Endothelial cell of umbilical vein (primary cell): ENCODE results near the gene CDK6. TPM values are rescaled to one million over a fixed set of nuclear protein-coding genes. Genes with fewer than 3 reads are reported as not detected.

Experiments used
- BruUV-seq: library from RNA; stranded (reverse); fragments of 400-500 nt; replicated peaks from 2 replicates; lab custom pipeline; 2021; lab: Mats Ljungman, UMichigan
- CTCF ChIA-PET: fragments of 300-600, 350-600 bp; sonication (Branson Sonifier 250); formaldehyde crosslinking; loops from one replicate; lab custom pipeline; 2021; ENCODE audit warnings: antibody characterized with exemption, inconsistent platforms; lab: Charles Lee
- POLR2A ChIA-PET: fragments of 300-600, 350-600 bp; sonication (Branson Sonifier 250); formaldehyde crosslinking; loops from one replicate; lab custom pipeline; 2021; ENCODE audit warnings: antibody characterized with exemption, inconsistent platforms; lab: Charles Lee
- DNase-seq: peaks from one replicate; pipeline ENCODE4 v3.0.0-alpha.2; 2011; ENCODE audit warnings: low read depth, low spot score
- FAIRE-seq: peaks from 2 replicates; lab custom pipeline; 2011; peaks lifted over from hg19 to GRCh38; lab: Jason Lieb, UNC
- H2AFZ ChIP-seq: 2 replicates; pipeline ENCODE4 v1.6.0; 2012; ENCODE audit warnings: low read depth, low read length, control low read depth, inconsistent platforms
- H3K27ac ChIP-seq: 2 replicates; pipeline ENCODE4 v1.5.1; 2011; ENCODE audit warnings: low read depth, mild to moderate bottlenecking, control low read depth, low read length, moderate library complexity; ENCODE audit not compliant: insufficient read depth
- H3K27me3 ChIP-seq, 2 experiments: 2 replicates each; pipeline versions ENCODE4 v1.6.0 to v1.6.1; 2011; ENCODE audit warnings: low read length in 2 of 2, mixed read lengths in 1 of 2; ENCODE audit not compliant: control insufficient read depth in 2 of 2, insufficient read depth in 2 of 2
- H3K36me3 ChIP-seq, 2 experiments: 2 replicates in 1 of 2; 3 replicates in 1 of 2; pipeline ENCODE4 v1.5.1; 2011; ENCODE audit warnings: low read length in 2 of 2, mild to moderate bottlenecking in 1 of 2, moderate library complexity in 1 of 2; ENCODE audit not compliant: control insufficient read depth in 2 of 2, insufficient read depth in 2 of 2; ENCODE audit errors: extremely low read depth in 1 of 2
- H3K4me1 ChIP-seq: 3 replicates; pipeline ENCODE4 v1.5.1; 2011; ENCODE audit warnings: mild to moderate bottlenecking, low read length; ENCODE audit not compliant: control insufficient read depth, insufficient read depth; ENCODE audit errors: extremely low read depth
- H3K4me2 ChIP-seq: 2 replicates; pipeline ENCODE4 v1.6.1; 2011; ENCODE audit warnings: low read length, control low read depth, mixed read lengths; ENCODE audit not compliant: insufficient read depth
- H3K4me3 ChIP-seq, 3 experiments: fragments of 200-600 bp in 1 of 3; sonication (generic), shearing (Covaris generic) in 1 of 3; replicated peaks in 1 of 3; 2 replicates each; pipeline ENCODE4 v1.5.1; 2011 to 2016; ENCODE audit warnings: control low read depth in 3 of 3, low read length in 3 of 3, mild to moderate bottlenecking in 2 of 3, inconsistent platforms in 1 of 3, low read depth in 1 of 3, moderate library complexity in 1 of 3; ENCODE audit not compliant: insufficient read depth in 1 of 3
- H3K79me2 ChIP-seq: 2 replicates; pipeline ENCODE4 v1.6.0; 2012; ENCODE audit warnings: low read length, inconsistent platforms; ENCODE audit not compliant: control insufficient read depth, insufficient read depth
- H3K9ac ChIP-seq: replicated peaks from 2 replicates; pipeline ENCODE3; 2011; ENCODE audit warnings: low read length, control low read depth; ENCODE audit not compliant: insufficient read depth; ENCODE audit errors: extremely low read depth
- H3K9me1 ChIP-seq: replicated peaks from 3 replicates; pipeline ENCODE4 v1.6.0; 2011; ENCODE audit warnings: mild to moderate bottlenecking, low read length; ENCODE audit not compliant: control insufficient read depth, insufficient read depth; ENCODE audit errors: extremely low read depth
- H3K9me3 ChIP-seq: replicated peaks from 2 replicates; pipeline ENCODE4 v1.5.1; 2012; ENCODE audit warnings: low read length, inconsistent platforms; ENCODE audit not compliant: control insufficient read depth, insufficient read depth
- H4K20me1 ChIP-seq: replicated peaks from 2 replicates; pipeline ENCODE3; 2011; ENCODE audit warnings: mild to moderate bottlenecking, low read length; ENCODE audit not compliant: control insufficient read depth, insufficient read depth; ENCODE audit errors: extremely low read depth
- CTCF ChIP-seq, 2 donors: IDR thresholded peaks; 1 replicate in 1 of 2; 2 replicates in 1 of 2; pipeline ENCODE4 v1.5.1; 2011; ENCODE audit warnings: low read length in 2 of 2, mild to moderate bottlenecking in 2 of 2, moderate library complexity in 2 of 2, control low read depth in 1 of 2, inconsistent platforms in 1 of 2, low read depth in 1 of 2; ENCODE audit not compliant: insufficient read depth in 1 of 2; ENCODE audit errors: extremely low read depth in 1 of 2
- EZH2 ChIP-seq: IDR thresholded peaks from 2 replicates; pipeline ENCODE4 v1.6.1; 2012; ENCODE audit warnings: borderline replicate concordance, low read depth, mild to moderate bottlenecking, moderate library complexity, low read length, inconsistent platforms; ENCODE audit not compliant: severe bottlenecking
- FOS ChIP-seq: IDR thresholded peaks from 2 replicates; pipeline ENCODE4 v1.6.1; 2011; ENCODE audit warnings: mild to moderate bottlenecking, low read length, moderate library complexity, borderline replicate concordance; ENCODE audit not compliant: insufficient read depth
- GATA2 ChIP-seq: IDR thresholded peaks from 2 replicates; pipeline ENCODE4 v1.7.0; 2011; ENCODE audit warnings: low read depth, mild to moderate bottlenecking, moderate library complexity, mixed read lengths, low read length; ENCODE audit not compliant: insufficient read length, insufficient read depth
- JUN ChIP-seq: IDR thresholded peaks from 2 replicates; pipeline ENCODE4 v1.6.1; 2011; ENCODE audit warnings: borderline replicate concordance, low read depth; ENCODE audit not compliant: insufficient read length, insufficient read depth
- MAX ChIP-seq: IDR thresholded peaks from 2 replicates; pipeline ENCODE4 v1.6.1; 2011; ENCODE audit not compliant: insufficient read depth, insufficient read length
- MYC ChIP-seq: IDR thresholded peaks from one replicate; pipeline ENCODE4 v1.6.1; 2011; ENCODE audit warnings: mild to moderate bottlenecking, low read depth, low read length
- POLR2A ChIP-seq: IDR thresholded peaks from 2 replicates; pipeline ENCODE4 v1.6.1; 2012; ENCODE audit warnings: low read depth, mild to moderate bottlenecking, control low read depth, low read length
- POLR2AphosphoS5 ChIP-seq: IDR thresholded peaks from 2 replicates; pipeline ENCODE4 v1.6.1; 2012; ENCODE audit warnings: low read depth, mild to moderate bottlenecking, control low read depth, low read length, moderate library complexity; ENCODE audit not compliant: insufficient read depth
- dilution Hi-C: fragments of 300-500 bp; cut with MboI; formaldehyde crosslinking; loops from one replicate; pipeline ENCODE4 v1.15.0; 2019; ENCODE audit warnings: low sequenced_read_pairs; ENCODE audit not compliant: extremely low pct_ligation_motif_present
- intact Hi-C: fragments of 100-400 bp; cut with micrococcal nuclease; formaldehyde crosslinking; loops from one replicate; pipeline ENCODE4 v1.10.0; 2022
- polyA plus RNA-seq, 4 experiments: library from polyadenylated mRNA; depleted of rRNA in 3 of 4; stranded (reverse) in 3 of 4; unstranded in 1 of 4; fragments of >200 nt; gene quantifications; 2 replicates each; pipeline versions ENCODE4 v1.2.1 to v1.2.3, GENCODE V29; 2011 to 2012; ENCODE audit warnings: missing spikeins in 1 of 4
- total RNA-seq: library from RNA; stranded (reverse); gene quantifications from 2 replicates; pipeline ENCODE4 v1.2.3, GENCODE V29; 2021

The CDK6 gene
- total and polyA plus RNA-seq, 2 donors (not counting 3 experiments of a cell fraction or from before 2014, with no cell fraction given) = 6.0 to 28.2 TPM

DNA sequence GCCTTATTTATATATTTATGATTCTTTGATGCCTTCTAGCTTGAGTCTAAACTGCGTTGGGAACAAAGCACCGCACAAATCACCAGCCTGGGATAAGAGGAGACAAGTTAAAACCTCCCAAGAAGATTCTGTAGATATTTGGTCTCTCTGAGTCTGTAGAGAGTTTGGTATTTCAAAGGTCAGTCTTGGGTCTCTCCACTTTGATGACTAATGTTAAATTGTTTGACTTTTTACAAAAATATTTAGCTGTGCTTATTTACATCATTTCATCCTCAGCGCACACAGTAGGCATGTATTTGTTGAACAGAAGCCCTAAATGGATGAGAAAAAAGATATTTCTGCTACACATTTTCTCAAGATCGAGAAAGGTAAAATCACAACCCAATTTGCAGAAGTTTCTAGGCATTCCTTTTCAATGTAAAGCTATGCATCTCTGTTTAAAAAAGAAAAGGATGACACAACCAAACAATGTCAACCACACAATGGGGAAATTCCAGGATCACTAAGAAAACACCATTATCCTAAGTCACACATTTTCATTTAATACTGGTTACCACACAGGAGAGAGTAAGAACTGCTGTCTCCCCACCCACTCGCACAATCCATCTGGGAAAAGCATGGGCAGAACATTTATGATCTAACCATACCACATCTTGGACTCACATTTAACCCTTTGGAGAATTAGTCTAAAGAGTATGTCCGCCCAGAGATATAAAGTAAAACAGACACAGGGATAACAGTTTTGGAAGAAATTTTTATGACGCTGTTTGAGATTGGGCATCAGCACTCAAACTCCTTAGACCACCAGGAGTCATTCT, 4.4 kb downstream of the CDK6 start:
- peaks cover 48% of the 10 kb centered on the region for H3K79me2 ChIP-seq
- H3K27me3 ChIP-seq = peaks cover 0 to under 1% of the 10 kb centered on the region in 2 experiments
- H3K4me3 ChIP-seq = peak overlapping the region in 2 of 3 experiments; percentile 71 to 80
- dilution Hi-C loops = no loop called here
- H3K9me1 ChIP-seq = no peaks in the 10 kb centered on the region
- peak; percentile 61 for DNase-seq
- TF ChIP-seq JUN = peak; percentile 28
- no peak for TF ChIP-seq EZH2
- no peak for TF ChIP-seq POLR2AphosphoS5
- TF ChIP-seq FOS = peak; percentile 36
- ChIA-PET POLR2A (interaction anchor here (0.6 kb wide), 1 partner anchor 204 kb away, joined by 3 read pairs; no protein-coding TSS in a partner anchor), CTCF (interaction anchor here (1.0 to 3.7 kb wide), 20 partner anchors 14 to 229 kb away, joined by 3 to 77 read pairs (median 10); no protein-coding TSS in a partner anchor)
- intact Hi-C loops = loop anchor here (1.0 to 5.0 kb wide), 3 partner anchors 65 to 134 kb away; no protein-coding TSS in a partner anchor
- H3K4me2 ChIP-seq = peak overlapping the region; percentile 80
- peak overlapping the region; percentile 95 for H3K9ac ChIP-seq
- H3K4me1 ChIP-seq = peaks cover 29% of the 10 kb centered on the region
- H3K9me3 ChIP-seq = no peaks in the 10 kb centered on the region
- FAIRE-seq = peak; percentile 59
- H3K36me3 ChIP-seq = no peaks in the 10 kb centered on the region
- no peak overlapping the region for H2AFZ ChIP-seq
- H4K20me1 ChIP-seq = no peaks in the 10 kb centered on the region
- BruUV-seq = TSS peak; percentile 55
- peak overlapping the region; percentile 78 for H3K27ac ChIP-seq

DNA sequence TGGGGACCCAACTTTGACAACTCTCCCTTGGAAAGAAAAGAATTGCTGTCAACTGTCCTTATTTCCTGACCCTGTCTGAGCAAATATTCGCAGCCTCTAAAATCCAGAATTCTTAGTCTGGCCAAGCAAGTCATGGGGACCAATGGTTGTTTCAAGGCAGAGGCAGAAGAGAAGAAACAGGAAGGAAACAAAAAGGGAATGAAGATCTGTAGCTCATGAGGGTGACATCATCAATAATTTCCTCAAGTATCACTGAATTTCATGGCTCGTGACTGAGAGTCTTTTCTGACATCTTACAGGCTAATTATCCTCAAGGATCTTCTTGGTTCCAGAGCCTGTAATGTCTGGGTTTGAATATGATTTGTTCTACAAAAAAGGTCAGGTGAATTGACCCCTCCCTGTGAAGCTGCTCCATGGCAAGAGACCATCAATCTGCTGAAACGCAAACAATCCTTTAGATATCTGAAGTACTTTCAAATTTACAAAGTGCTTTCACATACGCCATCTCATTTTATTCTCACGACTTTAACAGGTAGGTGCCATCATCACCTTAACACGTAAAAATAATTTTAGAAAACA, 5.8 kb downstream of the CDK6 start:
- peaks cover 59% of the 10 kb centered on the region for H3K79me2 ChIP-seq
- POLR2A ChIA-PET = no interaction called here
- intact Hi-C loops (loop anchor here (5.0 kb wide), 1 partner anchor 63 kb away; no protein-coding TSS in a partner anchor), dilution Hi-C loops (no loop called here)
- no peak overlapping the region for H3K4me3 ChIP-seq
- H2AFZ ChIP-seq = no peak overlapping the region
- H3K4me2 ChIP-seq = peak overlapping the region; percentile 16
- FAIRE-seq = no peak
- H3K9me1 ChIP-seq = no peaks in the 10 kb centered on the region
- H4K20me1 ChIP-seq = no peaks in the 10 kb centered on the region
- CTCF ChIA-PET = interaction anchor here (1.0 to 3.7 kb wide), 3 partner anchors 13 to 209 kb away, joined by 3 to 52 read pairs (median 4); no protein-coding TSS in a partner anchor
- TF ChIP-seq POLR2A (no peak), POLR2AphosphoS5 (no peak), GATA2 (no peak), JUN (no peak), CTCF (IDR thresholded peaks at IDR 0.05; ENCODE audit: extremely low read depth in 1 of 2, insufficient read depth in 1 of 2, low read depth in 1 of 2, low read length in 2 of 2) (no peak), MYC (no peak), EZH2 (no peak), FOS (no peak), MAX (no peak)
- no peak overlapping the region for H3K27ac ChIP-seq
- no peak overlapping the region for H3K9ac ChIP-seq
- DNase-seq = no peak
- H3K27me3 ChIP-seq = no peaks in the 10 kb centered on the region
- BruUV-seq = no TSS peak
- H3K36me3 ChIP-seq = no peaks in the 10 kb centered on the region
- H3K9me3 ChIP-seq = no peaks in the 10 kb centered on the region
- H3K4me1 ChIP-seq = peaks cover 28% of the 10 kb centered on the region
